Upper lobe of left lung (tissue), 6 donors: Measurements from ENCODE around the gene NCLN. TPM values are rescaled to one million over a fixed set of nuclear protein-coding genes. Genes with fewer than 3 reads are reported as not detected.
A peak's percentile ranks its signal among the peaks of the same experiment; 100 is the strongest.

Source experiments
- ATAC-seq, 2 donors: fragments of 200-7000 bp; cut with Tn5 transposase; one replicate each; pipeline ENCODE4 v1.9.1; 2022; ENCODE audit warnings: mild to moderate bottlenecking in 2 of 2, moderate library complexity in 2 of 2; ENCODE audit not compliant: low FRiP score in 2 of 2
- DNase-seq, 2 donors: peaks; one replicate each; pipeline ENCODE4 v3.0.0-alpha.2; 2019 to 2020
- H3K27ac ChIP-seq, 4 donors: fragments of 200-600 bp; sonication (generic); one replicate each; pipeline ENCODE4 v1.5.1; 2016 to 2019
- H3K27me3 ChIP-seq, 4 donors: fragments of 200-600 bp; sonication (generic); one replicate each; pipeline ENCODE4 v1.5.1; 2017 to 2019
- H3K36me3 ChIP-seq, 4 donors: fragments of 200-600 bp; sonication (generic); one replicate each; pipeline ENCODE4 v1.5.1; 2016 to 2019
- H3K4me1 ChIP-seq, 4 donors: fragments of 200-600 bp; sonication (generic); one replicate each; pipeline ENCODE4 v1.5.1; 2018 to 2019
- H3K4me3 ChIP-seq, 4 donors: fragments of 200-600 bp; sonication (generic); one replicate each; pipeline ENCODE4 v1.5.1; 2017 to 2019; ENCODE audit warnings: mild to moderate bottlenecking in 2 of 4, moderate library complexity in 1 of 4
- H3K9me3 ChIP-seq, 4 donors: fragments of 200-600 bp; sonication (generic); one replicate each; pipeline ENCODE4 v1.5.1; 2018 to 2019
- CTCF ChIP-seq, 6 experiments: fragments of 450-650 bp in 4 of 6; fragments of 200-600 bp in 2 of 6; sonication (generic) in 2 of 6; IDR thresholded peaks; one replicate each; pipeline ENCODE4 v1.5.1; 2016 to 2019; ENCODE audit warnings: antibody characterized with exemption in 6 of 6
- EP300 ChIP-seq, 4 donors: sonication (generic); formaldehyde crosslinking; IDR thresholded peaks; one replicate each; pipeline ENCODE4 v1.5.1; 2017; ENCODE audit warnings: antibody characterized with exemption in 4 of 4, control low read depth in 2 of 4
- POLR2A ChIP-seq, 4 donors: fragments of 450-650 bp; IDR thresholded peaks; one replicate each; pipeline ENCODE4 v1.5.1; 2016 to 2017; ENCODE audit warnings: antibody characterized with exemption in 4 of 4, mild to moderate bottlenecking in 2 of 4
- POLR2AphosphoS5 ChIP-seq, 2 donors: sonication (generic); formaldehyde crosslinking; IDR thresholded peaks; one replicate each; pipeline ENCODE4 v1.5.1; 2017; ENCODE audit warnings: antibody characterized with exemption in 2 of 2
- WGBS, 2 donors: methylation state at CpG; one replicate each; pipeline ENCODE4 v1.1.5; 2017 to 2018; 5-methylcytosine and 5-hydroxymethylcytosine counted together
- total RNA-seq, 6 donors: library from RNA; depleted of rRNA in 4 of 6; stranded (reverse); fragments of >200 nt in 4 of 6; gene quantifications; one replicate each; pipeline versions ENCODE4 v1.1.0 to v1.2.1, GENCODE V29; 2016 to 2021
- donor health status: DM: no; HTN: no; CAD: no; lungs with moderate emphysema.
- donor health status: DM: no; HTN: yes; CAD: no; lungs with severe emphysema.

Gene NCLN
- total RNA-seq, 6 donors from 2014 or later = 35.6 to 87.0 (median 72.5) TPM

- no peaks in the 10 kb centered on the region for H3K9me3 ChIP-seq
- TF ChIP-seq POLR2A (IDR thresholded peaks at IDR 0.05) (no peak), CTCF (IDR thresholded peaks at IDR 0.05) (peak; percentile 78 to 92 (median 86))
- 75 to 88% methylated on average over 3 to 5 of the region's 5 CpGs for WGBS, 2 donors
- no peak overlapping the region for H3K4me3 ChIP-seq
- H3K27ac ChIP-seq = peak overlapping the region in 2 of 4 donors; percentile 42 to 71
- peaks cover 6 to 19% (median 11%) of the 10 kb centered on the region in 4 donors for H3K36me3 ChIP-seq
- ATAC-seq = peak in 1 of 2 donors; percentile 33
- peak; percentile 62 to 90 for DNase-seq
- peaks cover 20 to 27% (median 24%) of the 10 kb centered on the region in 4 donors for H3K4me1 ChIP-seq
- H3K27me3 ChIP-seq = no peaks in the 10 kb centered on the region
Observed at GRCh38 chr19:3146677-3147100, 39.0 kb upstream of the NCLN start.

GRCh38 chr19:3148503-3148902 is 37.2 kb upstream of the NCLN start:
- Histone ChIP-seq H3K27me3 (no peaks in the 10 kb centered on the region), H3K4me3 (no peak overlapping the region), H3K36me3 (peaks cover 6 to 24% (median 14%) of the 10 kb centered on the region in 4 donors), H3K4me1 (peaks cover 6 to 20% (median 16%) of the 10 kb centered on the region in 4 donors), H3K9me3 (no peaks in the 10 kb centered on the region), H3K27ac (no peak overlapping the region)
- 92 to 94% methylated on average over 17 to 18 of the region's 20 CpGs for WGBS, 2 donors
- ATAC-seq = no peak
- TF ChIP-seq POLR2A (IDR thresholded peaks at IDR 0.05) (no peak), CTCF (IDR thresholded peaks at IDR 0.05) (no peak), POLR2AphosphoS5 (IDR thresholded peaks at IDR 0.05) (no peak), EP300 (IDR thresholded peaks at IDR 0.05) (no peak)
- DNase-seq = peak in 1 of 2 donors; percentile 59

GRCh38 chr19:3149089-3149488 is 36.6 kb upstream of the NCLN start:
- H3K27me3 ChIP-seq = no peaks in the 10 kb centered on the region
- no peaks in the 10 kb centered on the region for H3K9me3 ChIP-seq
- no peak for DNase-seq
- H3K27ac ChIP-seq = no peak overlapping the region
- H3K4me1 ChIP-seq = peaks cover 6 to 24% (median 18%) of the 10 kb centered on the region in 4 donors
- no peak for ATAC-seq
- no peak overlapping the region for H3K4me3 ChIP-seq
- no peak for TF ChIP-seq POLR2AphosphoS5 (IDR thresholded peaks at IDR 0.05)
- TF ChIP-seq CTCF (IDR thresholded peaks at IDR 0.05) = no peak
- no peak for TF ChIP-seq POLR2A (IDR thresholded peaks at IDR 0.05)
- TF ChIP-seq EP300 (IDR thresholded peaks at IDR 0.05) = no peak
- H3K36me3 ChIP-seq = peaks cover 6 to 24% (median 14%) of the 10 kb centered on the region in 4 donors
- 90 to 93% methylated on average over 6 of the region's 6 CpGs for WGBS, 2 donors

- Histone ChIP-seq H3K27me3 (no peaks in the 10 kb centered on the region), H3K4me1 (peaks cover 9 to 31% (median 23%) of the 10 kb centered on the region in 4 donors), H3K36me3 (peaks cover 6 to 24% (median 14%) of the 10 kb centered on the region in 4 donors), H3K4me3 (no peak overlapping the region), H3K9me3 (no peaks in the 10 kb centered on the region), H3K27ac (peak overlapping the region in 1 of 4 donors; percentile 63)
- no peak for TF ChIP-seq CTCF (IDR thresholded peaks at IDR 0.05)
- ATAC-seq (no peak), DNase-seq (no peak)
- 77 to 88% methylated on average over 28 to 34 of the region's 35 CpGs for WGBS, 2 donors
Observed at GRCh38 chr19:3149526-3150505, 35.9 kb upstream of the NCLN start.
